Measurements from ENCODE around the gene ARRDC5.
"Not testable (repeated sequence)": the region's sequence is repeated elsewhere in the genome, so short reads cannot be mapped to it uniquely, and the experiment has no call there.

DNA sequence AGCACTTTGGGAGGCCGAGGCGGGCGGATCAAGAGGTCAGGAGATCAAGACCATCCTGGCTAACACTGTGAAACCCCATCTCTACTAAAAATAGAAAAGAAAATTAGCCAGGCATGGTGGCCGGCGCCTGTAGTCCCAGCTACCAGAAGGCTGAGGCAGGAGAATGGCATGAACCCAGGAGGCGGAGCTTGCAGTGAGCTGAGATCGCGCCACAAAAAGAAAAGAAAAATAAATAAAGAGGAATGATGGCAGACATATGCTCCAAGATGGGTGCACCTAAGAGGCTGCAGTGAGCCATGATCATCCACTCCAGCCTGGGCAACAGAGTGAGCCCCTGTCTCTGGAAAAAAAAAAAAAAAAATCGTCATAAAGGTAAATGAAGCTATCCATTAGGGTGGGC lies 56.7 kb downstream of the ARRDC5 start:
- TF ChIP-seq, protein P1, sequence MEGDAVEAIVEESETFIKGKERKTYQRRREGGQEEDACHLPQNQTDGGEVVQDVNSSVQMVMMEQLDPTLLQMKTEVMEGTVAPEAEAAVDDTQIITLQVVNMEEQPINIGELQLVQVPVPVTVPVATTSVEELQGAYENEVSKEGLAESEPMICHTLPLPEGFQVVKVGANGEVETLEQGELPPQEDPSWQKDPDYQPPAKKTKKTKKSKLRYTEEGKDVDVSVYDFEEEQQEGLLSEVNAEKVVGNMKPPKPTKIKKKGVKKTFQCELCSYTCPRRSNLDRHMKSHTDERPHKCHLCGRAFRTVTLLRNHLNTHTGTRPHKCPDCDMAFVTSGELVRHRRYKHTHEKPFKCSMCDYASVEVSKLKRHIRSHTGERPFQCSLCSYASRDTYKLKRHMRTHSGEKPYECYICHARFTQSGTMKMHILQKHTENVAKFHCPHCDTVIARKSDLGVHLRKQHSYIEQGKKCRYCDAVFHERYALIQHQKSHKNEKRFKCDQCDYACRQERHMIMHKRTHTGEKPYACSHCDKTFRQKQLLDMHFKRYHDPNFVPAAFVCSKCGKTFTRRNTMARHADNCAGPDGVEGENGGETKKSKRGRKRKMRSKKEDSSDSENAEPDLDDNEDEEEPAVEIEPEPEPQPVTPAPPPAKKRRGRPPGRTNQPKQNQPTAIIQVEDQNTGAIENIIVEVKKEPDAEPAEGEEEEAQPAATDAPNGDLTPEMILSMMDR (conservative IDR thresholded peaks at IDR 0.05; ENCODE audit: low read length) = not testable (repeated sequence)
- TF ChIP-seq EZH2phosphoT487 (IDR thresholded peaks at IDR 0.05; ENCODE audit: borderline replicate concordance) = not testable (repeated sequence)

All from Loucy (cell line).